ENCODE results near the gene TBC1D23.

The TBC1D23 gene

GRCh38 chr3:100288288-100288894, 27.6 kb downstream of the TBC1D23 start:
- Histone ChIP-seq H3K4me3 (ENCODE audit: low read depth, low read length, poor library complexity, severe bottlenecking) (no peak overlapping the region), H3K27me3 (ENCODE audit: insufficient read depth, low read length) (no peaks in the 10 kb centered on the region), H2AFZ (ENCODE audit: low read length) (no peak overlapping the region), H3K9me3 (ENCODE audit: low read length) (no peaks in the 10 kb centered on the region), H3K9ac (ENCODE audit: low read length) (no peak overlapping the region), H3K79me2 (ENCODE audit: insufficient read depth, low read length) (no peaks in the 10 kb centered on the region), H4K20me1 (ENCODE audit: insufficient read depth, low read length) (no peaks in the 10 kb centered on the region), H3K36me3 (ENCODE audit: insufficient read depth, low read length) (peaks cover 23% of the 10 kb centered on the region; the same call in 1 of the 2 replicates), H3F3A (ENCODE audit: insufficient read depth, low read length) (no peaks in the 10 kb centered on the region), H3K4me2 (ENCODE audit: low read length) (no peak overlapping the region), H3K4me1 (ENCODE audit: insufficient read depth, low read length, severe bottlenecking) (no peaks in the 10 kb centered on the region), H3K27ac (ENCODE audit: low read depth, low read length, poor library complexity, severe bottlenecking) (no peak overlapping the region), H3K9me2 (ENCODE audit: low read depth, low read length) (no peaks in the 10 kb centered on the region)
- TF ChIP-seq CTCF (IDR thresholded peaks at IDR 0.05; ENCODE audit: low read length) (no peak), EZH2 (IDR thresholded peaks at IDR 0.05; ENCODE audit: borderline replicate concordance, low read length) (no peak)

GRCh38 chr3:100289339-100289738, 28.5 kb downstream of the TBC1D23 start:
- no peaks in the 10 kb centered on the region for H3K9me3 ChIP-seq (ENCODE audit: low read length)
- no peak for TF ChIP-seq EZH2 (IDR thresholded peaks at IDR 0.05; ENCODE audit: borderline replicate concordance, low read length)
- no peak for TF ChIP-seq CTCF (IDR thresholded peaks at IDR 0.05; ENCODE audit: low read length)
- no peak overlapping the region for H3K27ac ChIP-seq (ENCODE audit: low read depth, low read length, poor library complexity, severe bottlenecking)
- no peak overlapping the region for H2AFZ ChIP-seq (ENCODE audit: low read length)
- no peak overlapping the region for H3K9ac ChIP-seq (ENCODE audit: low read length)
- H4K20me1 ChIP-seq (ENCODE audit: insufficient read depth, low read length), result no peaks in the 10 kb centered on the region
- H3K4me2 ChIP-seq (ENCODE audit: low read length), result no peak overlapping the region
- H3K4me3 ChIP-seq (ENCODE audit: low read depth, low read length, poor library complexity, severe bottlenecking), result no peak overlapping the region
- H3K4me1 ChIP-seq (ENCODE audit: insufficient read depth, low read length, severe bottlenecking), result no peaks in the 10 kb centered on the region
- no peaks in the 10 kb centered on the region for H3K79me2 ChIP-seq (ENCODE audit: insufficient read depth, low read length)
- peaks cover 18% of the 10 kb centered on the region; the same call in 1 of the 2 replicates for H3K36me3 ChIP-seq (ENCODE audit: insufficient read depth, low read length)
- no peaks in the 10 kb centered on the region for H3K27me3 ChIP-seq (ENCODE audit: insufficient read depth, low read length)
- no peaks in the 10 kb centered on the region for H3F3A ChIP-seq (ENCODE audit: insufficient read depth, low read length)
- H3K9me2 ChIP-seq (ENCODE audit: low read depth, low read length), result no peaks in the 10 kb centered on the region

GRCh38 chr3:100295089-100295488, 34.3 kb downstream of the TBC1D23 start:
- peaks cover 22% of the 10 kb centered on the region for H3K36me3 ChIP-seq (ENCODE audit: insufficient read depth, low read length)
- no peak overlapping the region for H3K4me2 ChIP-seq (ENCODE audit: low read length)
- H3K4me1 ChIP-seq (ENCODE audit: insufficient read depth, low read length, severe bottlenecking), result no peaks in the 10 kb centered on the region
- H3K27ac ChIP-seq (ENCODE audit: low read depth, low read length, poor library complexity, severe bottlenecking), result no peak overlapping the region
- H3K4me3 ChIP-seq (ENCODE audit: low read depth, low read length, poor library complexity, severe bottlenecking), result no peak overlapping the region
- no peaks in the 10 kb centered on the region for H3F3A ChIP-seq (ENCODE audit: insufficient read depth, low read length)
- no peaks in the 10 kb centered on the region for H3K27me3 ChIP-seq (ENCODE audit: insufficient read depth, low read length)
- H3K79me2 ChIP-seq (ENCODE audit: insufficient read depth, low read length), result no peaks in the 10 kb centered on the region
- H4K20me1 ChIP-seq (ENCODE audit: insufficient read depth, low read length), result no peaks in the 10 kb centered on the region
- no peak overlapping the region for H2AFZ ChIP-seq (ENCODE audit: low read length)
- no peak for TF ChIP-seq EZH2 (IDR thresholded peaks at IDR 0.05; ENCODE audit: borderline replicate concordance, low read length)
- TF ChIP-seq CTCF (IDR thresholded peaks at IDR 0.05; ENCODE audit: low read length), result no peak
- no peaks in the 10 kb centered on the region for H3K9me3 ChIP-seq (ENCODE audit: low read length)
- no peak overlapping the region for H3K9ac ChIP-seq (ENCODE audit: low read length)
- no peaks in the 10 kb centered on the region for H3K9me2 ChIP-seq (ENCODE audit: low read depth, low read length)
